Neural progenitor cell (in vitro differentiated cells): Measurements from ENCODE around the gene UNCX.

Experiments used
- EZH2 ChIP-seq: fragments of 200-600 bp; sonication (generic); IDR thresholded peaks from 2 replicates; pipeline ENCODE4 v1.6.1; 2017; ENCODE audit warnings: antibody characterized with exemption, mild to moderate bottlenecking, moderate library complexity
- TF ChIP-seq, protein P1 (sequence below): fragments of 200-600 bp; sonication (generic); IDR thresholded peaks from 2 replicates; pipeline ENCODE4 v1.5.1; 2017; ENCODE audit warnings: antibody characterized with exemption, mild to moderate bottlenecking

DNA sequence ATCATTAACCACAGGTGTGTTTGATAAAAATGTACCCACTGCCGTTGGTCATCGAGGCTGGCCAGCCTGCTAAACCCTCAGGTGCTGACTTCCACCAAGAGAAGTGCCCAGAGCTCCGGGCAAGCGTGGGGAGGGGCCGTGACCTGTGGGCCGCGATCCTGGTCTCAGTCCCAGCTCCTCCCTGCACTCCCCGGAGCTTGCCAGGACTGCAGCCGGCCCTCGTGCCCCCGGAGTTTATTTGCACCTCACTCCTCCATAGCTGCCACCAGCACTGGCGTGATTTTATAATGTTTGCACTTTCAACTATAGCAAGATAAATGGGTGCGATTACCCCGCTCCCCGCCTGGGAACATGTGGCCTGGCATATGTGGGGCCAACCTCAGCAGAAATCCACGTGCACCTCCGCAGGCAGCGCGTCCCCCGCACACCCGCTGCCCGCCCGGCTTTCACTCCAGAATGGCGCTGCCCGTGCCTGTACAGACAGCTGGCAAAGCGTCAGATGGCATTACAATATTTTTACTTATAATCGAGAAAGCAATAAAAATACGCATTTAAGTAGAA lies 30.8 kb downstream of the UNCX start:
- TF ChIP-seq, protein P1, sequence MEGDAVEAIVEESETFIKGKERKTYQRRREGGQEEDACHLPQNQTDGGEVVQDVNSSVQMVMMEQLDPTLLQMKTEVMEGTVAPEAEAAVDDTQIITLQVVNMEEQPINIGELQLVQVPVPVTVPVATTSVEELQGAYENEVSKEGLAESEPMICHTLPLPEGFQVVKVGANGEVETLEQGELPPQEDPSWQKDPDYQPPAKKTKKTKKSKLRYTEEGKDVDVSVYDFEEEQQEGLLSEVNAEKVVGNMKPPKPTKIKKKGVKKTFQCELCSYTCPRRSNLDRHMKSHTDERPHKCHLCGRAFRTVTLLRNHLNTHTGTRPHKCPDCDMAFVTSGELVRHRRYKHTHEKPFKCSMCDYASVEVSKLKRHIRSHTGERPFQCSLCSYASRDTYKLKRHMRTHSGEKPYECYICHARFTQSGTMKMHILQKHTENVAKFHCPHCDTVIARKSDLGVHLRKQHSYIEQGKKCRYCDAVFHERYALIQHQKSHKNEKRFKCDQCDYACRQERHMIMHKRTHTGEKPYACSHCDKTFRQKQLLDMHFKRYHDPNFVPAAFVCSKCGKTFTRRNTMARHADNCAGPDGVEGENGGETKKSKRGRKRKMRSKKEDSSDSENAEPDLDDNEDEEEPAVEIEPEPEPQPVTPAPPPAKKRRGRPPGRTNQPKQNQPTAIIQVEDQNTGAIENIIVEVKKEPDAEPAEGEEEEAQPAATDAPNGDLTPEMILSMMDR, result no peak
- TF ChIP-seq EZH2, result no peak
